GM18909 (cell line): ENCODE data around the gene SSU72.
"Not testable (repeated sequence)": the region's sequence is repeated elsewhere in the genome, so short reads cannot be mapped to it uniquely, and the experiment has no call there.

Experiments
- ATAC-seq: cut with Tn5 transposase; IDR thresholded peaks from one replicate; pipeline ENCODE4 v1.9.1; 2021; ENCODE audit warnings: mild to moderate bottlenecking; ENCODE audit not compliant: unreplicated experiment, poor library complexity

The SSU72 gene

DNA sequence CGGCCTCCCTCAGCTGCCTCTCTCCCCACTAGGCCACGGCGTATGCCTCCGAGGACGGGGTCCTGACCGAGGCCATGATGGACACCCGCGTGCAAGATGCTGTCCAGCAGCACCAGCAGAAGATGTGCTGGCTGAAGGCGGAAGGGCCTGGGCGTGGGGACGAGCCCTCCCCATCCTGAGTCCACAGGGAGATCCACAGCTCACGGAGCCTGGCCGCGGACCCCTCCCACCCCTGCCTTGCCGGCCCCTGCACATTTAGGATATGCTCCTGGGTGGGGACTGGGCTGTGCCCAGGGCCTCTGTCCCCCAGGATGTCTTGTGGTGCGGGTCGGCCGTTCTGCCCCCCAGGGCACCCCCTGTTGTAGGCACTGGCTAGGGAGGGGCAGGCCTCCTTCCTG is 40.8 kb downstream of the SSU72 start:
- ATAC-seq: not testable (repeated sequence)

DNA sequence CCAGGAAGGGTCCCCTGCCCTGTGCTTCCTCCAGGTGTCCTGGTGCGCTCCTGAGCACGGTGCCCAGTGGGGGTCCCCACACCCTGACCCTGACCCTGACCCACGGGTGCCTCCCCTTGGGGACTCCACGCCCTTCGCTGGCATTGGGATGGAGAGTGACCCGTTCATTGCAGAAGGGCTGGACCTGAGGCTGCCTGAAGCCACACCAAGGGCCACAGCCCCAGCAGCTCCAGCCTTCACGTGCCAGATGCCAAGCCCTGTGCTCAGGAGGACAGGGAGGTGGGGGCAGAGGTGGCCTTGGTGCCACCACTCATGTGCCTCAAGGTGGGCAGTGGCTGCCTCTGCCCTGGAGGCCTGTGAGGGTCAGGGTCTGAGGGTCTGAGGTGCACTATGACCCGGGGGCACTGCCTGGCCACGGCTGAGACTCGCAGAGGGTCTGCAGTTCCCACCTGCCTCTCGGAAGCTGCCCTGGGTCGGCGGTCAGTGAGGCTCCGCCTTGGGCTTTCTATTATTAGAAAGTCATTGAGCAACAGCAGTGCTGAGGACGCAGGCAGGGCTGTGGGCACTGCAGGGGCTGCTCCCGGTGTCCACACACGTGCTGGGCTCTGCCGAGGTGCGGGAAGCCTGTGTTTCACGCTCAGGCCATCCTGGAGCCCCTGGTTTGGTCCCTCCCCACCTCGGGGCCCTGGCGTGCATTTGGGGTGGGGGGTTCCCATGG is 41.3 kb downstream of the SSU72 start:
- ATAC-seq: not testable (repeated sequence)

- ATAC-seq: no peak
Measured at GRCh38 chr1:1531947-1532346, 42.7 kb downstream of the SSU72 start.

DNA sequence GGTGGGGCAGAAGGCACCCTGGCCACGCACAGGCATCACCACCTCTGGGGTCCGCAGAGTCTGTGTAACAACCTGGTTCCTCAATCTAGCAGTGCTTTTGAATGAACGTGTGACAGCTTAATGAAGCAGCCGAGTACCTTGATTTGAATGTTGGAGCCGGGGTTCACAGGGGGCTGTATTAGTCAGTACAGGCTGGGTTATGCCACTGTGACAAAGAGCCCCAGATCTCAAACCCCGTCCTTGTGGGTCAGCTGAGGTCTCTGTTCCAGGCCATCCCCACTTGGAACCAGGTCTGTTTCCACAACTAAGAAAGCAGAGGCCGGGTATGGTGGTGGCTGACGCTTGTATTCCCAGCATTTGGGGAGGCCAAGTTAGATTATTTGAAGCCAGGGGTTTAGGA is 44.7 kb downstream of the SSU72 start:
- ATAC-seq: no peak

DNA sequence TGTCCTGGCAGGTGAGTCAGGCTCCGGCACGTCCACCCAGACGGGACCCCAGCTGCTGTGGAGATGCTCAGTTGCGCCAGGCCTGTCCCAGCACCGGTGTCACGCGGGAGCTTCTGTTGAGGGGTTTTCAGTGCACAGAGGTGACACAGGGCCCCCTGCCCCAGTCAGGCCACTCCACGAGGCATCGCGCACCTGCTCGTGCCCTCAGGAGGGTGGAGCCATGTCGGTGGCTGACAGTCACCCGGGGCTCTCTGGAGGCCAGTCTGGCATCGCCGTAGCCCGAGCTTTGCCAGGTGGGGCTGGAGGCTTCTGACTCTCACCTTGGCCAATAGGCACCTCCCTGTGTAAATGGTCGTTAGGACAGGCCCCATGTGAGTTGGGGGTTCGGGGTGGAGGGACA is 45.3 kb downstream of the SSU72 start:
- no peak for ATAC-seq

DNA sequence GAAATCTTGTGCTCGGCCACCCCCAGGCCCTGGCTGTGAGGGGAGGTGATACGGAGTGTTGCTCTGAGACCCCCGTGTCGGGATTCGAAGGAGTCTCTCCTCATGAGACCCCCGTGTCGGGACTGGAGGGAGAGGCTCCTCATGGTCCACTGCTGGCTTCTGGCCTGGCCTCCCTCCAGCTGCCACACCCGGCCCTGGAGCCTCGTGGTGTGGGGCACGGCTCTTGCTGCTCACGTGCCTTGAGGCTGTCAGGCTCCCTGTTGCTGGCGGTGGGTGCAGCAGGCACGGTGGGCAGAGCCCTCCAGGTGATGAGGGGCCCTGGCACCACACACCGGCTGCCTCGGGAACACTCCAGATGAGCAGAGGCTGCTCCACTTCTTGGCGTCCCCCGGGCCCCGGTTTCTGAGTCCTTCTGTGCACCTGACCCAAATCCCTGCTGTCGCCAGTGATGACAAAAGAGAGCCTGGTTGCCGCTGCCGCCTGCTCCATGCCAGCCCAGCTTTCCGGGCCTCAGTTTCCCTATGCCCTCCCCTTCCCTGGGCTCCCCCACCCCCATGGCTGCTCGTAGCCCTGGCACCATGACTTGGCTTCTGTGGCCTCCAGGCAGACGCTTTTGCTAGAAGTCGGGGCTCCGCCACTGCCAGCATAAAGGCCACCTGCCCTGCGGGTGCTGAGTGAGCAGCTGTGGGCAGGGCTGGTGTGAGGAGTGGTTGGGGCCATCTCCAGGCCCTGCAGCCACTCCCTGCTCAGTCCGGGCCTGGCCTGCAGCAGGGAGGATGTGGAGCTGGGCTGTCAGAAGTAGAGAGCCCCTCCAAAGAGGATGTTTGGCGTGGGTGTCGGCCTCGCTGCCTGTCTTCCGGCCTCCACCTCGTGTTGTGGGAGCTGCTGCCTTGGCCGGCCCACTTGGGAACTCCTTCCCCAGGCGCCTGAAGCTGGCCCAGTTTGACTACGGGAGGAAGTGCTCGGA is 46.1 kb downstream of the SSU72 start:
- ATAC-seq: no peak

DNA sequence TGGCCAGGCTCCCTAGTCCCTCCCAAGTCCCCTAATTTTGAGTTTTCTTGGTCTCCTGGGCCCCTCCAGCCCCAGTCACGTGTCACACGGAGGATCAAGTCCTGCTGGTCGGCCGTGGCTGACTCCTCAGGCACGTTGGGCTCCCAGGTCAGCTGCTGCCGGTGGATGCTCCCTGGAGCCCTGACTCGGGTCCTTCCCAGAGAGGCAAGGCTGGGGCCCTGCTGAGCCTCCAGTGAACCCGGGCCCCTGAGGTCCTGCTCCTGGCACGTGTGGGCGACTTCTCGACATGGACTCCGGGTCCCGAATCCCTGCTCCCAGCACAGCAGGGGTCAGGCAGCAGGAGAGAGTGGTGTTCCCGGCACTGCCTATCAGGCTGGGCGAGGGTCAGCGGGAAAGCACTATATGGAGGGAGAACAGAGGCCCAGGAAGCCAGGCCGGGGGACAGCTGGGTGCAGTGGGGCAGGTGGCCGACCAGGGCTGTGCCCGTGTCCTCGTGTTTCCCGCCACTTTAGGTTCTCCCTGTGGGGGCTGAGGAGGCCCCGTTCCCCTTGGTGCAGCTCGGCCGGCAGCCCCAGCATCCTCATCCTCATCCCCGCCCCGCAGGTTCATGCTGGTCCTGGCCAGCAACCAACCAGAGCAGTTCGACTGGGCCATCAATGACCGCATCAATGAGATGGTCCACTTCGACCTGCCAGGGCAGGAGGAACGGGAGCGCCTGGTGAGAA is 47.4 kb downstream of the SSU72 start:
- ATAC-seq: no peak

- not testable (repeated sequence) for ATAC-seq
Measured at GRCh38 chr1:1526476-1526875, 48.2 kb downstream of the SSU72 start.

DNA sequence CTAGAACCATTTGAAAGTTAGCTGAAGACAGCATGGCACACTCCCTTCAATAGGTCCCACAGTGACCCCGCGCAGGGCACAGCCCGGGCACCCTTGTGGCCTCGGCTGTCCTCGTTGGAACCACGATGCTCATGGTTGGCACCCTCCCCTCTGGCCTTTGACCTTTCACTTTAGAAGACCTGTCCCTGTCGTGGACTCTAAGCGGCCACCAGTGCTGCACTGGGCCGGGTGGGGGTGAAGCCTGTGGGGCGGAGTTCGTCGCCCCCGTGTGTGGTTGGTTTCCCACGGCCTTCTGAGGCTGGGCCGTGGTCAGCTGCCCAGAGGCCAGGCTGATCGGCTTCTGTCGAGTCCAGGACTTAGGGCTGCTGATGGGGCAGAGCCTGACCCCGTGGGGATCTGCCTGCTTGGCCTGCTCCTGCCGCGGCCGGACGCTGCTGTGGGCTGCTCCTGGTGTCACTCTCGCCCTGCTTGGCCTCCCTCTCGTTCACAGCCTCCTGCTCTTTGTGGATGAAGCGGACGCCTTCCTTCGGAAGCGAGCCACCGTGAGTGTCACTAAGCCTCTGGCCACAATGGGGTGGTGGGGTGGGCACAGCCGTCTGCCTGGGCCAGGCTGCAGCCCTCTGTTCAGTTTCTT is 49.8 kb downstream of the SSU72 start:
- not testable (repeated sequence) for ATAC-seq

DNA sequence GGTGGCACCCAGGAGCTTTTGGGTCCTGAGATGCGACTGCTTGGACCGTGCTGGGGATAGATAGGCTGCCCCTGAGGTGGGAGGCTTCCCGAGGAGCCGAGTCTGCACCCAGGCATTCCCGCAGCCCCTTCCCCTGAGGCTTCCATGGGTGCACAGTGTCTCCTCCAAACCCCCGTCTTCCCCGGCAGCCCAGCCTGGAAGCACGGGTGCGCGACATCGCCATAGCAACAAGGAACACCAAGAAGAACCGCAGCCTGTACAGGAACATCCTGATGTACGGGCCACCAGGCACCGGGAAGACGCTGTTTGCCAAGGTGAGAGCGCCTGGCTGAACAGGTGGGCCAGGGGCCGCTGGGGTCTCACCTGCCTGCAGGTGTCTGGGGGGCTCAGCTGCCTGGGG is 51.0 kb downstream of the SSU72 start:
- ATAC-seq: not testable (repeated sequence)

DNA sequence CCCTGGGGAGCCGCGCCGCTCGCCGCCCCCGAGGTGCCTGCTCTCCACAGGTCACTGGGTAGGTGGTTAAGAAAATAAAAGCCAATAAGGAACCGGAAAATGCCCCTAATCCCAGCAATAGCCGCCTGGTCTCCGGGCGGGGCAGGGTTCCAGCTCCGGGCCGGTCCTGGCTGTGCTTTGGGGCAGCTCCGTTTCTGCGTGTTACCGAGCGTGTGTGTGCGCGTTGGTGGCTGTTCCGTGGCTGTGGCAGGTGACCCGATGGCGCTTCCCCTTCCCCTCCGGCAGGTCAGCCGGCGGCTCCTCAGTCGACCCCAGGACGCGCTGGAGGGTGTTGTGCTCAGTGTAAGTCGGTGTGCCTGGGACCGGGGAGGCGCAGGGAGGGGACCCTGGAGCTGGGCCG is 51.4 kb downstream of the SSU72 start:
- not testable (repeated sequence) for ATAC-seq

- ATAC-seq: not testable (repeated sequence)
Measured at GRCh38 chr1:1522536-1522935, 52.1 kb downstream of the SSU72 start.

DNA sequence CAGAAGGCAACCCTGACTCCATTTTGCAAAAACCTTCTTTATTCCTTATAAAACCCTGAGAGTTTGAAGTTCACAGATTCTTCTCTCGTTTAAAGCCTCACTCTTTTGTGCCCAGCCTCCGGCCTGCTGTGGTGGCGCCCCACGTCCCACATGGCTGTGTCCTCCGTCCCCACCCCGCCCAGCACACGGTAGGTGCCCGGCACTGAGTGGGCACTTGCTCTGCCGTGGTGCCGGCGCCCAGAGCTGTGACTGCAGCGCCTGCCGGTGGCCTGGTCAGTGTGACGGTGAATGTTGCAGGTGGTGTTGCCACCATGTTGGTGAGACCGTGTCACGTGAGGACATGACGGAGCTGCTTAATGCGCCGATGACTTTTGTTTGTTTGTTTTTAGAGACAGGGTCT is 53.3 kb downstream of the SSU72 start:
- ATAC-seq: no peak

DNA sequence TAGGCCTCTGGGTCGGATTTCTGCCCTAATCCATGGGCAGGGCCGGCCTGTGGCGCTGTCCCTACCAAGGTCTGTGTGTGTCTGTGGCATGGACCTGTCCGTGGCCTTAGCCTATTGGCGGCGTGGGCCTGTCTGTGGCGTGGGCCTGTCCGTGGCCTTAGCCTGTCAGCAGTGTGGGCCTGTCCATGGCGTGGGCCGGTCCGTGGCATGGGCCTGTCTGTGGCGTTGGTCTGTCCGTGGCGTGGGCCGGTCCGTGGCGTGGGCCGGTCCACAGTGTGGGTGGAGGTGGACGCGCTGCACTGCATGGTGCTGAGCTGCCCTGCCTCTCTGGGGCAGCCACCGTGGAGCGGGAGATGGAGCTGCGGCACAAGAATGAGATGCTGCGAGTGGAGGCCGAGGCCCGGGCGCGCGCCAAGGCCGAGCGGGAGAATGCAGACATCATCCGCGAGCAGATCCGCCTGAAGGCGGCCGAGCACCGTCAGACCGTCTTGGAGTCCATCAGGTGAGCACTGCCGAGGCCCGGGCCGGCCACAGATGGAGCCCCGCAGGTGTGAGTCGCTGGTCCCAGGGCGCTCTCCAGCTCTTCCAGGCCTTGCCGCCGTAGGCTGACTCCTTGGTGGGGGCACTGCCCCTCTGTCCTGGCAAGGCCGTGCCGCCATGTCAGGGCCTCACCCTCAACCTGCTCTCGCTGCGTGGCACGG is 54.7 kb downstream of the SSU72 start:
- ATAC-seq: not testable (repeated sequence)

DNA sequence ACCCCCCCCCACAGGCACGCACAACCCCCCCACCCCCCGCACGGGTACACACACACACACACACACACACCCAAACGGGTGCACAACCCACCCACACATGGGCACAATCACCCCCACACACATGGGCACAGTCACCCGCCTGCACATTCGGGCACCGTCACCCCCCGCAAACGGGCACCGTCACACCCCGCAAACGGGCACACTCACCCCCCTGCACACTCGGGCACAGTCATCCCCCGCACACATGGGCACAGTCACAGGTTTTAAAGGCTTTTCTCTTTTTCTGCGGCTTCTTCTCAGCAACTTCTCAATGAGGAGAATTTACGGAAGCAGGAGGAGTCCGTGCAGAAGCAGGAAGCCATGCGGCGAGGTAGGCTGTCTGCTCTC is 56.0 kb downstream of the SSU72 start:
- ATAC-seq: not testable (repeated sequence)

DNA sequence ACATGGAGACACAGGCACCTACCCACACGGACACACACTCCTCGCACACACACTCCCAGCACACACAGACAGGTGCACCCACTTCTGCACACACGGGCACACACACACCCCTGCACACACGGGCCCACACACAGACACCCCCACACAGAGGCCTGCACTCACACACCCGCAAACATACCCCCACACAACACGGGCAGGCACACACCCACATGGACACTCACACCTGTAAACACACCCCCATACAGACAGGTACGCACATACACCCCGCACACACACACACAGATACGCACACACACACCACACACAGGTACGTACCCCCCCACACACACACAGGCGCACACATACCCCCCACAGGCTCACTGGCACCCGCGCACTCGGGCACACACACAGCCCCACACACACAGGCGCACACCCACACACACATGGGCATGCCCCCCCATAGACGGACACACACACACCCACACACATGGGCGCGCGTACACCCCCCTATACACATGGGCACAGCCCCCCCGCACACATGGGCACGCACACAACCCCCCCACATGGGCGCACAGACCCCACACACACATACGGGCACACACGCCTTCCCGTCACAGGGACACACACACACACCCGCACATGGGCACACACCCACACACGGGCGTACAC is 56.6 kb downstream of the SSU72 start:
- ATAC-seq: no peak

- not testable (repeated sequence) for ATAC-seq
Measured at GRCh38 chr1:1516923-1517322, 57.7 kb downstream of the SSU72 start.

DNA sequence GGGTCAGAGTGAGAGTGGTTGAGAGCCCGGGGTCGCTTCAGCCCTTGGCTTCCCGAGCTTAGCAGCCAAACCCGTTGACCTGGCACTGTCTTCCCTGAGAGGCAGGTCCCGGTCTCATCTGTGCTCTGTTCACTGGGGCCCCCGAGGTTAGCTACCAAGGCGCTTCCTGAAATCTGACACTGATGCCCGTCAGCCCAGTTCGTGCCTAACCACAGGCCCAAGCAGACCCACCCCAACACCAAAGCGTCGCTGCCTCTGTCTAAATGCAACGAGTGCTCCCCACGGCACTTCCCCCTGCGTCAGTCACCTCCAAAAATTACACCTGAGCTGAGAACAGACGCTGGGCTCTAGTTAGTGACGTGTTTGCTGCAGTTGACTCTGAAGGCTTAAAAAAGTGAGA is 60.3 kb downstream of the SSU72 start:
- not testable (repeated sequence) for ATAC-seq

- ATAC-seq: not testable (repeated sequence)
Measured at GRCh38 chr1:1513675-1514074, 61.0 kb downstream of the SSU72 start.
